Measurements from ENCODE around the gene BECN2.

Gene BECN2

DNA sequence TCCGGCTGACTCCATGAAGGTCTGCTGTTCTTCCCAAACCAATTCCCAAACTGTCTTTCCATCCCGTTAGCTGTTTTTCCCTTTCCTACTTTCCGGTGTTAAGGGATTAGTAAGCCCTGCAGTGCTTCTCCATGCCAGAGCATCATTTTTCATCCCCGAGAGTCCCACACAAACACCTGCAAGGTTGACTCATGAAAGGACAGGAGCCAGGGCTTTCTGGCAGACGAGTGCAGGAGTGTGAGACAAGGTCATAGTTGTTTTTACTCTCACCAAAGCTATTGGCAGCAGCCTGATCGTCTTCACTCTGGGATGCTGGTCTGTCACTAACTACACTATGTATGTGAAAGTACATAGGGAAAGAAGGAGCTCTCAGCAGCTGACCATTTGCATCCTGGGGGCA, 10.2 kb upstream of the BECN2 start:
- H3K4me3 ChIP-seq (ENCODE audit: low read depth, low read length), result no peak overlapping the region
- TF ChIP-seq, protein P1, sequence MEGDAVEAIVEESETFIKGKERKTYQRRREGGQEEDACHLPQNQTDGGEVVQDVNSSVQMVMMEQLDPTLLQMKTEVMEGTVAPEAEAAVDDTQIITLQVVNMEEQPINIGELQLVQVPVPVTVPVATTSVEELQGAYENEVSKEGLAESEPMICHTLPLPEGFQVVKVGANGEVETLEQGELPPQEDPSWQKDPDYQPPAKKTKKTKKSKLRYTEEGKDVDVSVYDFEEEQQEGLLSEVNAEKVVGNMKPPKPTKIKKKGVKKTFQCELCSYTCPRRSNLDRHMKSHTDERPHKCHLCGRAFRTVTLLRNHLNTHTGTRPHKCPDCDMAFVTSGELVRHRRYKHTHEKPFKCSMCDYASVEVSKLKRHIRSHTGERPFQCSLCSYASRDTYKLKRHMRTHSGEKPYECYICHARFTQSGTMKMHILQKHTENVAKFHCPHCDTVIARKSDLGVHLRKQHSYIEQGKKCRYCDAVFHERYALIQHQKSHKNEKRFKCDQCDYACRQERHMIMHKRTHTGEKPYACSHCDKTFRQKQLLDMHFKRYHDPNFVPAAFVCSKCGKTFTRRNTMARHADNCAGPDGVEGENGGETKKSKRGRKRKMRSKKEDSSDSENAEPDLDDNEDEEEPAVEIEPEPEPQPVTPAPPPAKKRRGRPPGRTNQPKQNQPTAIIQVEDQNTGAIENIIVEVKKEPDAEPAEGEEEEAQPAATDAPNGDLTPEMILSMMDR (IDR thresholded peaks at IDR 0.05; ENCODE audit: low read depth, low read length), result no peak

DNA sequence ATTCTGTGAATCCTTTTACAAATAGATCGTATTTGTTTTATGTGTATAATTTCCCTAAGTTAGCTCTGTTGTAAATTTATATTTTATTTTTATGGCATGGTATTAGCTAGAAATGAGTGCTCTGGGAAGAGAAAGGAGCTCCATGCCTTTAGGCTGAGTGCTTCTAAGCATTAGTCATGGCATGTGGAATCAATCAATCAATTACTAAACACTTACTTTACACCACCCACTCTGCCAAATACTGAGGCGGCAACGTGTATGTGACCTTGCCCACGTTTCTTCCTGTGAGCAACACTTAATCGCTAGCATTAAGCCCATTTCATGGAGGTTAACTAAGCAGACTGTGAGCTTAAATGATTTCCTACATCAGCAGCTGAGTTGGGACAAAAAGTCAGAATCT, 7.2 kb upstream of the BECN2 start:
- no peak overlapping the region for H3K4me3 ChIP-seq (ENCODE audit: low read depth, low read length)
- TF ChIP-seq, protein P1 (IDR thresholded peaks at IDR 0.05; ENCODE audit: low read depth, low read length), result no peak

DNA sequence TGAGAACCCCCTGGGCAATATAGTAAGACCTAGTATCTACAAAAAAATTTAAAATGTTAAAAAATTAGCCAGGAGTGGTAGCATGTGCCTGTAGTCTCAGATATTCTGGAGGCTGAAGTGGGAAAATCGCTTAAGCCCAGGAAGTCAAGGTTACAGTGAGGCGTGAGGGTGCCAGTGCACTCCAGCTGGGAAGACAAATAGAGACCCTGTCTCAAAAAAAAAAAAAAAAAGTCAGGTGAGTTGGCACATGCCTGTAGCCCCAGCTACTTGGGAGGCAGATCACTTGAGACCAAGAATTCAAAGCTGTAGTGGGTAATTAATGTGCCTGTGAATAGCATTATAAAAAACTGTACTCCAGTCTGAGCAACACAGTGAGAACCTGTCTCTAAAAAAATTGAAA, 4.6 kb downstream of the BECN2 start:
- TF ChIP-seq, protein P1 (IDR thresholded peaks at IDR 0.05; ENCODE audit: low read depth, low read length), result no peak

DNA sequence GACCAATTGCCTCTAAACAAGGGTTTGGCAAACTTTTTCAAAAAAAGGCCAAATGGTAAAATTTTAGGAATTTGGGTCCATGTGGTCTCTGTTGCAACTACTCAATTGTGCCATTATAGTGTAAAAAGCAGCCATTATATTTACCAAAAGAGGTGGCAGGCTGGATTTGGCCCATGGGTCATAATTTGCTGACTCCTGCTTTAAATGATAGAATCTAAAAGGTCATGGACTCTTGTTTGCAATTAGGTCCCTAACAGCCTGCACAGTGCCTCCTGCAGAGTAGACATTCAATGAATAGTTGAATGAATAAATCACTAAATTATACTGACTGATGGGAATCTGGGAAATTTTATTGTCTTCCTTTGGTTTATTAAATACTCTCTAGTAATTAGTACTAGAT, 6.2 kb downstream of the BECN2 start:
- TF ChIP-seq, protein P1 (IDR thresholded peaks at IDR 0.05; ENCODE audit: low read depth, low read length), result no peak
- H3K4me3 ChIP-seq (ENCODE audit: low read depth, low read length), result no peak overlapping the region

More for the DNA sequence above, 4.6 kb downstream of the BECN2 start:
- H3K4me3 ChIP-seq (ENCODE audit: low read depth, low read length), result no peak overlapping the region

DNA sequence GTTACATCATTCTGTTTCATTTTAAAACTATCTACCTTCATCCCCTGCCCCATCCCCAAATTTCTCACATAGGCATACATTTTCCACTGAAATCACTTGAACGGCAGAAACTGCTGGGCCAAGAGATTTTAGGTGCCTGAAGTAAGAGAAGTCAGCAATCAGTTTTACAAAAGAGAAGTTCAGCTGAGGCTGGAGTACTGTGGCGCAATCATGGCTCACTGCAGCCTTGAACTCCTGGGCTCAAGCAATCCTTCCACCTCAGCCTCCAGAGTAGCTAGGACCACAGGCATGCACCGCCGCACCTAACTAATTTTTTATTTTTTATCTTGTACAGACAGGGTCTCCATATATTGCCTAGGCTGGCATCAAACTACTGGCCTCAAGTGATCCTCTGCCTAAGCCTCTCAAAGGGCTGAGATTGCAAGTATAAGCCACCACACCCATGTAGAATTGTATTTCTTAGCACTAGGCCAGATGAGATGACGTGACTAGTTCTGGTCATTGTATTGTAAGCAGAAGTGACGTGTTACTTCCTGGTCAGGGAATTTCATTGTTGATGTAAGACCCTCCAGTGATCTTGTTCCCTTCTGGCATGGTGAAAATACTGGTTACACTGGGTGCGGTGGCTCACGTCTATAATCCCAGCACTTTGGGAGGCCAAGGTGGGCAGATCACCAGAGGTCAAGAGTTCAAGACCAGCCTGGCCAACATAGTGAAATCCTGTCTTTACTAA, 7.1 kb downstream of the BECN2 start:
- H3K4me3 ChIP-seq (ENCODE audit: low read depth, low read length), result no peak overlapping the region
- TF ChIP-seq, protein P1 (IDR thresholded peaks at IDR 0.05; ENCODE audit: low read depth, low read length), result no peak

DNA sequence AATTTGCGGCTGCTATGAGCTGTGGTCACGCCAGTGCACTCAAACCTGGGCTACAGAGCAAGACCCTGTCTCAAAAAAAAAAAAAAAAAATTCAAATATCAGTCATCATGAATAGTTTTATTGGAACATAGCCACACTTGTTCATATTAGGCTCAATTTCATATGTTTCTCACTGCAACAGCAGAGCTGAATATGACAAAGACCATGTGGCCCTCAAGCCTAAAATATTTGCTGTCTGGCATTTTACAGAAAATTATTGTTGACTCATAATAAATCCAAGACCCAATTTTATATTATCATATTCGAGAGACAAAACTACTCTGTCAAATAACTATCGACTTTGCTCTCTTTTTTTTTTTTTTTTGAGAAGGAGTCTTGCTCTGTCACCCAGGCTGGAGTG, 11.0 kb downstream of the BECN2 start:
- TF ChIP-seq, protein P1 (IDR thresholded peaks at IDR 0.05; ENCODE audit: low read depth, low read length), result no peak
- H3K4me3 ChIP-seq (ENCODE audit: low read depth, low read length), result no peak overlapping the region

DNA sequence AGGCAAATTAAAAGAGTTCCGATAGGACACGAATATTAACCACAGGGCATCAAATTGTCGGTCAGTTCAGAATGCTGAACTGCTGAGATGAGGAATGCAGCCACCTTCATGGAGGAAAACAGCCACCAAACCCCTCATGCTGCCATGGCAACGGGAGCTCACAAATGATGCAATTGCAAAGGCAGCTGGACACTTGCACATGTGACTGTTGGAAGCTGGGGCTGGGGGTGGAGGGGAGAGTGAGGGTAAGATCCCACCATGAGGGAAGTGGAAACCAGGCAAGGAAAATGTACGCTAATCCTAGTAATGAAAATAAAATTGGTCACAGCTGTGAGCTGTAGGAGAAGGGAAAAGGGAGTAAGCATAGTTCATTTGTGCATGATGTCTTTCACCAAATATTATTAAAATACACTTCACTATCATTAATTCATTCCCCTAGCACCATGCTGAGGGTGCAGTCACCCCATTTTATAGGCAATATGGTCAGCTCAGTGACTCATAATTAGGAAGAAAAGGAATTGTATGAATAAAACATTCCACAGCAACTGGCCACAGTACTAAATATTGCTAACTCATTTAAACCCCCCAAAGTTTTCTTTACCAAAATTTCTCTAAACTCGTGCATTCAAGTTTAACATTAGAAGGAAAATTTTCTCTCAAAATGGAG, 15.3 kb downstream of the BECN2 start:
- no peak overlapping the region for H3K4me3 ChIP-seq (ENCODE audit: low read depth, low read length)
- TF ChIP-seq, protein P1 (IDR thresholded peaks at IDR 0.05; ENCODE audit: low read depth, low read length), result no peak
